Esophagus squamous epithelium (tissue), 5 donors: ENCODE results near the gene TP63. TPM values are rescaled to one million over a fixed set of nuclear protein-coding genes. Genes with fewer than 3 reads are reported as not detected.

ENCODE experiments used
- DNase-seq: peaks from one replicate; lab custom pipeline; 2025; lab: John Stamatoyannopoulos, UW
- H3K27ac ChIP-seq, 4 donors: fragments of 200-600 bp; sonication (generic); one replicate each; pipeline ENCODE4 v1.5.1; 2016 to 2019; ENCODE audit warnings: mild to moderate bottlenecking in 1 of 4
- H3K27me3 ChIP-seq, 4 donors: fragments of 200-600 bp; sonication (generic); 1 replicate in 3 of 4; 2 replicates in 1 of 4; pipeline versions ENCODE4 v1.5.1 to v1.6.0; 2017 to 2021; ENCODE audit warnings: antibody characterized with exemption in 1 of 4
- H3K36me3 ChIP-seq, 3 donors: fragments of 200-600 bp; sonication (generic); one replicate each; pipeline ENCODE4 v1.5.1; 2016 to 2019
- H3K4me1 ChIP-seq, 3 donors: fragments of 200-600 bp; sonication (generic); one replicate each; pipeline ENCODE4 v1.5.1; 2017 to 2019
- H3K4me3 ChIP-seq, 4 donors: fragments of 200-600 bp; sonication (generic); 1 replicate in 3 of 4; 2 replicates in 1 of 4; pipeline ENCODE4 v1.5.1; 2016 to 2019; ENCODE audit warnings: mild to moderate bottlenecking in 2 of 4, moderate library complexity in 1 of 4
- H3K9me3 ChIP-seq, 3 donors: fragments of 200-600 bp; sonication (generic); one replicate each; pipeline ENCODE4 v1.5.1; 2016 to 2019
- CTCF ChIP-seq, 6 experiments: fragments of 450-650 bp in 4 of 6; fragments of 200-600 bp in 2 of 6; sonication (generic) in 2 of 6; IDR thresholded peaks; one replicate each; pipeline ENCODE4 v1.5.1; 2016 to 2019; ENCODE audit warnings: antibody characterized with exemption in 6 of 6, mild to moderate bottlenecking in 4 of 6, moderate library complexity in 4 of 6
- POLR2A ChIP-seq, 4 donors: fragments of 450-650 bp; IDR thresholded peaks; one replicate each; pipeline ENCODE4 v1.6.1; 2017; ENCODE audit warnings: antibody characterized with exemption in 4 of 4, mild to moderate bottlenecking in 4 of 4, moderate library complexity in 3 of 4
- WGBS, 2 donors: methylation state at CpG; one replicate each; pipeline ENCODE4 v1.1.5; 2018; 5-methylcytosine and 5-hydroxymethylcytosine counted together
- intact Hi-C: fragments of 100-400 bp; cut with DNase I; formaldehyde crosslinking; loops from one replicate; pipeline ENCODE4 v1.15.0; 2022
- total RNA-seq, 4 donors: library from RNA; depleted of rRNA; stranded (reverse); fragments of >200 nt; gene quantifications; one replicate each; pipeline ENCODE4 v1.1.0, GENCODE V29; 2016
- donor health status: DM: yes; HTN: yes; CAD: no.

The TP63 gene
- total RNA-seq, 4 donors from 2014 or later: 111 to 162 (median 137) TPM

GRCh38 chr3:189613122-189613521, 18.1 kb upstream of the TP63 start:
- Histone ChIP-seq H3K4me3 (no peak overlapping the region), H3K27ac (no peak overlapping the region), H3K4me1 (no peaks in the 10 kb centered on the region), H3K27me3 (no peaks in the 10 kb centered on the region), H3K9me3 (no peaks in the 10 kb centered on the region), H3K36me3 (no peaks in the 10 kb centered on the region)
- 60 to 100% methylated on average over 1 of the region's 1 CpG for WGBS, 2 donors
- TF ChIP-seq CTCF (IDR thresholded peaks at IDR 0.05) (no peak), POLR2A (IDR thresholded peaks at IDR 0.05) (no peak)
- intact Hi-C loops: no loop called here
- no peak for DNase-seq

GRCh38 chr3:189621948-189622603, 9.1 kb upstream of the TP63 start:
- Histone ChIP-seq H3K36me3 (no peaks in the 10 kb centered on the region), H3K4me3 (no peak overlapping the region), H3K27me3 (no peaks in the 10 kb centered on the region), H3K27ac (no peak overlapping the region), H3K9me3 (no peaks in the 10 kb centered on the region), H3K4me1 (no peaks in the 10 kb centered on the region)
- WGBS, 2 donors: 81 to 87% methylated on average over 9 of the region's 9 CpGs
- DNase-seq: no peak
- intact Hi-C loops: no loop called here
- TF ChIP-seq POLR2A (IDR thresholded peaks at IDR 0.05) (no peak), CTCF (IDR thresholded peaks at IDR 0.05) (no peak)

GRCh38 chr3:189622629-189623028, 8.6 kb upstream of the TP63 start:
- no peak overlapping the region for H3K27ac ChIP-seq
- no peak for TF ChIP-seq POLR2A (IDR thresholded peaks at IDR 0.05)
- H3K36me3 ChIP-seq: no peaks in the 10 kb centered on the region
- no peaks in the 10 kb centered on the region for H3K9me3 ChIP-seq
- no peak for DNase-seq
- intact Hi-C loops: no loop called here
- 83 to 84% methylated on average over 7 of the region's 7 CpGs for WGBS, 2 donors
- no peaks in the 10 kb centered on the region for H3K4me1 ChIP-seq
- H3K4me3 ChIP-seq: no peak overlapping the region
- no peaks in the 10 kb centered on the region for H3K27me3 ChIP-seq

- WGBS, 2 donors: 69 to 77% methylated on average over 1 of the region's 1 CpG
- no peak for DNase-seq
- TF ChIP-seq CTCF (IDR thresholded peaks at IDR 0.05): no peak
- no peak for TF ChIP-seq POLR2A (IDR thresholded peaks at IDR 0.05)
- no peak overlapping the region for H3K4me3 ChIP-seq
- no peaks in the 10 kb centered on the region for H3K27me3 ChIP-seq
- no peak overlapping the region for H3K27ac ChIP-seq
- no peaks in the 10 kb centered on the region for H3K4me1 ChIP-seq
- intact Hi-C loops: no loop called here
- no peaks in the 10 kb centered on the region for H3K9me3 ChIP-seq
- H3K36me3 ChIP-seq: no peaks in the 10 kb centered on the region
Measured at GRCh38 chr3:189624130-189624529, 7.1 kb upstream of the TP63 start.

GRCh38 chr3:189625071-189625470, 6.1 kb upstream of the TP63 start:
- DNase-seq: no peak
- H3K27me3 ChIP-seq: no peaks in the 10 kb centered on the region
- WGBS, 2 donors: 89 to 90% methylated on average over 3 of the region's 3 CpGs
- intact Hi-C loops: no loop called here
- no peaks in the 10 kb centered on the region for H3K36me3 ChIP-seq
- no peak for TF ChIP-seq POLR2A (IDR thresholded peaks at IDR 0.05)
- no peak for TF ChIP-seq CTCF (IDR thresholded peaks at IDR 0.05)
- no peaks in the 10 kb centered on the region for H3K9me3 ChIP-seq
- H3K4me3 ChIP-seq: no peak overlapping the region
- H3K4me1 ChIP-seq: peaks cover 0 to 7% (median 0%) of the 10 kb centered on the region in 3 donors
- no peak overlapping the region for H3K27ac ChIP-seq
